Pulmonary artery endothelial cell (primary cell): ENCODE results near the gene STAP2. TPM values are rescaled to one million over a fixed set of nuclear protein-coding genes. Genes with fewer than 3 reads are reported as not detected.

Source experiments
- total RNA-seq: library from RNA; depleted of rRNA; stranded (reverse); fragments of >200 nt; gene quantifications from 2 replicates; pipeline ENCODE4 v1.2.3, GENCODE V29; 2014

Gene STAP2
- total RNA-seq, 1 donor from 2014 or later: 10.3 TPM

Other genes with a start within 250 kb of the STAP2 start
- 191 and 203 TPM in 2 replicates for gene MAP2K2, start 214.7 kb downstream of the STAP2 start, total RNA-seq
- gene CREB3L3, start 185.2 kb downstream of the STAP2 start, total RNA-seq: not detected in 2 replicates
- 11.4 and 14.2 TPM in 2 replicates for gene SIRT6, start 156.3 kb downstream of the STAP2 start, total RNA-seq
- 0.07 and 0.28 TPM in 2 replicates for gene ANKRD24, start 156.1 kb downstream of the STAP2 start, total RNA-seq
- gene EBI3, start 109.3 kb downstream of the STAP2 start, total RNA-seq: 0.28 and 0.40 TPM in 2 replicates
- 20.4 and 20.8 TPM in 2 replicates for gene YJU2, start 91.7 kb downstream of the STAP2 start, total RNA-seq
- not detected in 2 replicates for gene SHD, start 59.6 kb downstream of the STAP2 start, total RNA-seq
- gene TMIGD2, start 36.4 kb downstream of the STAP2 start, total RNA-seq: not detected in 2 replicates
- gene FSD1, start 34.2 kb downstream of the STAP2 start, total RNA-seq: 23.6 and 27.8 TPM in 2 replicates
- 9.6 and 10.7 TPM in 2 replicates for gene MPND, start 4.7 kb upstream of the STAP2 start, total RNA-seq
- 46.9 and 48.3 TPM in 2 replicates for gene SH3GL1, start 61.7 kb upstream of the STAP2 start, total RNA-seq
- 23.1 and 29.8 TPM in 2 replicates for gene CHAF1A, start 63.8 kb upstream of the STAP2 start, total RNA-seq
- 82.9 and 114 TPM in 2 replicates for gene UBXN6, start 119.0 kb upstream of the STAP2 start, total RNA-seq
- gene HDGFL2, start 133.5 kb upstream of the STAP2 start, total RNA-seq: 65.0 and 66.3 TPM in 2 replicates
- gene PLIN4, start 179.7 kb upstream of the STAP2 start, total RNA-seq: under 0.01 TPM in 1 of 2 replicates, not detected in the other
- gene PLIN5, start 196.4 kb upstream of the STAP2 start, total RNA-seq: 0.20 and 0.32 TPM in 2 replicates
- gene LRG1, start 201.2 kb upstream of the STAP2 start, total RNA-seq: 0.13 and 0.32 TPM in 2 replicates
- 92.9 and 107 TPM in 2 replicates for gene SEMA6B, start 220.9 kb upstream of the STAP2 start, total RNA-seq